ENCODE measurements around the gene EN1. TPM values are rescaled to one million over a fixed set of nuclear protein-coding genes. Genes with fewer than 3 reads are reported as not detected.
A peak's percentile ranks its signal among the peaks of the same experiment; 100 is the strongest.

Gene EN1
- total RNA-seq, 2 donors from 2014 or later, result not detected

DNA sequence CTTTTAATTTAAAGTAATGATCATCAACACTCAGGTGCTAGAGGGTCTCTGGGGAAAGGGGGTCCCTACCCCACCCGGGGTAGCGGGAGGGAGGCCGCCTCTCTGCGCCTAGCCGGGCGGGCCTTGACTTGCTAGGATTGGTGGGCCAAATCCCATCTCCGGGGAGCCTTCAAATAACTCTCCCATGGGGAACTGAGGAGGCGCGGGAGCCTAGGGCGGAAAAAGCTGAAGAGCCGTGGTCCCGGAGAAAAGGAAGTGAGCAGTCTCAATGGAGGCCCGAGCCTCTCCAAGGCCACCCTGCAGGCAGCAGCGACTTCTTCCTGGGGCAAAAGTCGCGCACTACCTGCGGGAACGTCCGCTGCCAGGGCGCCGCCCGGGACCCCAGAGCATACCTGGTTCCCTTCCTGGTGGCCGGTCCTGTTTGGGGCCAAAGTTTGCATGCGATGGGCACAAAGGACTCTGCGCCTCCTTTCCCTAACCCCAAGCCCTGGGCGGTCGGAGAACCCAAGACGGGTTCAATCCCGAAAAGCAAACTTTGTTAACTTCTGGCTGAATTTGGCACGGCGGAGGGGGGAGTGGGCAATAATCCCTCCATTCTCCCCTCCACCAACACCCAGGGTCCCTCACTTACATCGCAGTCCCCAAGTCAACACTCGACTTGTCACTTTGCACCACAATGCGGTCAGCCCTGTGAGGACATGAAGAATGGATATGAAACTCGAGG is 13.6 kb downstream of the EN1 start:
- Mint-ChIP-seq H3K4me1 (peaks cover 5% of the 10 kb centered on the region), H3K4me3 (peak overlapping the region; percentile 75), H3K36me3 (ENCODE audit: low read depth) (no peaks in the 10 kb centered on the region), H3K27me3 (peaks cover 89% of the 10 kb centered on the region), H3K27ac (no peak overlapping the region)
- H3K9me3 ChIP-seq (ENCODE audit: control insufficient read depth, low read length, poor library complexity, severe bottlenecking), result no peaks in the 10 kb centered on the region
- ATAC-seq (no peak), DNase-seq (no peak)

DNA sequence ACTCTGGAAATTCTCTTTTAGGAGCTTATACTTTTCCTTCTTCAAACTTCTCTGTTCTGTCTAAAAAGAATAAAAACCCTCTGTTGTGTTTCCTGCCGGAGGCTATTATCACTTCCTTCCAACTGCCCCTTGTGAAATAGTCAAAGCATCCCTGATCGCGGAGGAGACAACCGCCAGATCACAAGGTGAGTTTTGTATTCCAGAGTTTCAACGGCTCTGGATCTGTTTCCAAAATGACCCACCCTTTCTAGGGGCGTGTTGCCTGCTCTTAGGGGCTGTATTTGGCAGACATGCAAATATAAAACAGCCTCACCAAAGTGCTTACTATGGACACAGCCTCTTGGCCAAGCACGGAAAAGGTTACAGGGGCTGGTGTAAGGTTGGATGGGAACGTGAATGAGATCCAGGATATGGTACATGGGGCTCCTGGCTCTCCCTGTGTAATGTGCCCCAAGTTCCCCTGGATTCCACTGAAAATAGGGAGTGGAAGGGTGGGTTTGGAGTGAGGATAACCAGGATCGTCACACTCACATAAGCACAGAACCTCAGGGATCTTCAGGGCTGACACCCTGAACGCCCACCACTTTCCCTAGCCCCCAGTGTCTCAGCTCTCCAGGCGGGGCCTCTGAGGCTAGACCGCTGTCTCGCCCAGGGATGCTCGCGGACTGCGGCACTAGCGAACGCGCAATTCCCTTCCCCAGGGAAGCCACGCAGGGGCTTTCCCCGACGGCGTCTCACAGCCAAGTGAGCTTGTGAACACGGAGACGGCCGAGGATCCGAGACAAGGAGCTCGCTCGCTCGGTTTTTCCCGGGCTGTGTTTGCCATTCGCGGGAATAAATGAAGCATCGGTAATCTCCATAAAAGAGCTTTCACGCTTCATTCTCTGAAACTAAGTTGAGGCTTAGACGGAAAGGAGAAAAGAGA is 14.4 kb downstream of the EN1 start:
- Mint-ChIP-seq H3K27ac (no peak overlapping the region), H3K27me3 (peaks cover 89% of the 10 kb centered on the region), H3K4me3 (peak overlapping the region; percentile 71), H3K36me3 (ENCODE audit: low read depth) (no peaks in the 10 kb centered on the region), H3K4me1 (peaks cover 9% of the 10 kb centered on the region)
- no peaks in the 10 kb centered on the region for H3K9me3 ChIP-seq (ENCODE audit: control insufficient read depth, low read length, poor library complexity, severe bottlenecking)
- DNase-seq (no peak), ATAC-seq (no peak)

DNA sequence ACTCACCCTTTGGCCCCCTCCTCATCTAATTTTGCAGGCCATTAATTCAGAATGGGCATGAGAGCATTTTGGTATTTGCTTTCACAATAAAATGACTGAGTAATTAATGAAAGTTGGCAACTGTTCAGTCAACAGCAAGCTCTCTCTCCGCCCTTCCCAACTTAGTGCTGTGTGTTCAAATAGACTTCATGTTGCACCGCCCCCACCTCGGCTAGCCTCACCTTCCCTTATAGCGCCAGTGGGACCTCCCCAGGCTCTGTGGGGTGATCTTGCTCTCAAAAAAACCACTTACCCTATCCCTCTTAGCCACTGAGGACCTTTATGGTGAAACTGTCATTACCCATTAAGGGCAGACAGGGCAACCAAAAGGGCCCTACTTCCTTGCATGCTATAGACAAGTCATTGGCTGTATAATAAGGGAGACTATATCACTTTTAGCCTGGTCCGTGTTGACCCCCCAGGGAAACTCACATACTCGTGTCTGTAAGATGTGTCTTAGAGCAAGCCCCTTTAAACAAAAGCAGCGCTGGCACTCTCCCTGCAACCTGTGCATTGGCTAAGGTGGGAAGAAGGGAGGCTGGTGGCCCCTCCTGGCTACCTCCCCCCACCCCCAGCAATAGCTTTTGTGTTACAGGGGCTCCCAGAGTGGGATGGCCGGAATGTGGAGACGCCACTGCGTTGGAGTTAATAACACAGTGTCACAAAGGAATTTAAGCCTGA is 15.2 kb downstream of the EN1 start:
- ATAC-seq, result no peak

DNA sequence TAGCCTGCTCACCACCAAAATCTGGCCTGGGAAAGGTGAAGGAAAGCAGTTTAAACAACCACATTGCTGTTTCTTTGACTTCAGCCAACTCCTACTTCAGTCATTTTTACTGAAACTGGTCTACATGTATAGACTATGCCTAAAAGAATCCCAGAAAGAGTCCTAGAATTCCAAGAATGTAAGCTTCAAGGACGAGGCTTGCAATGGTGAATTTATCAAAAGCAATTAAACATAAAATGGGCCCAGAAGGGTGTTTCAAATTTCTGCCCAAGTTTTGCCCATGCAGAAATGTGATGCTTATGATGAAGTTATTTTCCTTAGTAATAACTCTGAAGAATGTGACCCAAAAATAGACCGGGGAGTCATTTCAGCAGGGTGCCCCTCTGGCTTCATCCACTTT is 16.6 kb downstream of the EN1 start:
- Mint-ChIP-seq H3K27me3 (peaks cover 77% of the 10 kb centered on the region), H3K4me3 (no peak overlapping the region), H3K36me3 (ENCODE audit: low read depth) (no peaks in the 10 kb centered on the region), H3K4me1 (peaks cover 6% of the 10 kb centered on the region), H3K27ac (no peak overlapping the region)
- no peaks in the 10 kb centered on the region for H3K9me3 ChIP-seq (ENCODE audit: control insufficient read depth, low read length, poor library complexity, severe bottlenecking)
- DNase-seq (no peak), ATAC-seq (no peak)

More for the DNA sequence above, 15.2 kb downstream of the EN1 start:
- Mint-ChIP-seq H3K27me3 (peaks cover 82% of the 10 kb centered on the region), H3K4me3 (no peak overlapping the region), H3K27ac (no peak overlapping the region), H3K36me3 (ENCODE audit: low read depth) (no peaks in the 10 kb centered on the region), H3K4me1 (peaks cover 9% of the 10 kb centered on the region)
- DNase-seq, result no peak
- no peaks in the 10 kb centered on the region for H3K9me3 ChIP-seq (ENCODE audit: control insufficient read depth, low read length, poor library complexity, severe bottlenecking)

DNA sequence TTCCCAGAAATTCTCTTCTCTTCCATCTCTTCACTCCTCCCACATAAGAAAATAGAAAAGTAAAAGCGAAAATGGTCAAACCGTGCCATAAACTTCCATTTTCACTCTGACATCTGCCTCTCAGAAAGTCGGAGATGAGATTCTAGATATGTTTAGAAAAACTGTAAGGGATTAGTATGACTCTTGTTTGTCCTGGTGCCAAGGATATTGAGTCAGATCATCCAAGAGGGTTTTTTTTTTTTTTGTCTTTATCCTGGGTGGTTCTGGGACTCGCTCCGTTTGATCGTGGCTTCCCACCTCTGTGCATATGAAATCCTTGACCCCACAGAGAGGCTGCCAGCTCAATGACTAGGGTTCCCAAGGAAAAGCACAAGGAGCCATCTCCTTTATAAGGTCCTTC is 17.3 kb downstream of the EN1 start:
- peaks cover 6% of the 10 kb centered on the region for H3K4me1 Mint-ChIP-seq
- DNase-seq, result no peak
- no peak overlapping the region for H3K4me3 Mint-ChIP-seq
- no peak overlapping the region for H3K27ac Mint-ChIP-seq
- peaks cover 82% of the 10 kb centered on the region for H3K27me3 Mint-ChIP-seq
- H3K36me3 Mint-ChIP-seq (ENCODE audit: low read depth), result no peaks in the 10 kb centered on the region
- no peak for ATAC-seq
- no peaks in the 10 kb centered on the region for H3K9me3 ChIP-seq (ENCODE audit: control insufficient read depth, low read length, poor library complexity, severe bottlenecking)

DNA sequence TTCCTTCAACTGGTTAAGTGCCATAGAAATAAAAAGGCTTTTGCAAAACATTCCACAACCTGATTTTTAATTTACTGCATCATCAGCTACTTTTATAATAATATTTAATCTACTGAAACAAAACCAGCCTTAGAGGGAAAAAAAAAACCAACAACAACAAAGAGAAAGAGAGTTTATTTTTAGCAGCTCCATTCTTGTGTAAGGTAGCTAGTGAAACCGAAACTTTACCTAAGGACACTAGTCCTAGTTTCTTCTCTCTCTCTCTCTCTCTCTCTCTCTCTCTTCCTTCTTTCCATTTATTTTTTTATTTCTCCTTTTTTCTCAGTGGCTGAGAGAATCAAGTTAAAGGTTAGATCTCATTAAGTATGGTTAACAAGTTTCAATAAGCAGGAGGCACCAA is 21.4 kb downstream of the EN1 start:
- no peak overlapping the region for H3K27ac Mint-ChIP-seq
- H3K36me3 Mint-ChIP-seq (ENCODE audit: low read depth), result no peaks in the 10 kb centered on the region
- no peak for DNase-seq
- peaks cover 6% of the 10 kb centered on the region for H3K4me1 Mint-ChIP-seq
- ATAC-seq, result no peak
- peaks cover 72% of the 10 kb centered on the region for H3K27me3 Mint-ChIP-seq
- no peaks in the 10 kb centered on the region for H3K9me3 ChIP-seq (ENCODE audit: control insufficient read depth, low read length, poor library complexity, severe bottlenecking)
- no peak overlapping the region for H3K4me3 Mint-ChIP-seq

DNA sequence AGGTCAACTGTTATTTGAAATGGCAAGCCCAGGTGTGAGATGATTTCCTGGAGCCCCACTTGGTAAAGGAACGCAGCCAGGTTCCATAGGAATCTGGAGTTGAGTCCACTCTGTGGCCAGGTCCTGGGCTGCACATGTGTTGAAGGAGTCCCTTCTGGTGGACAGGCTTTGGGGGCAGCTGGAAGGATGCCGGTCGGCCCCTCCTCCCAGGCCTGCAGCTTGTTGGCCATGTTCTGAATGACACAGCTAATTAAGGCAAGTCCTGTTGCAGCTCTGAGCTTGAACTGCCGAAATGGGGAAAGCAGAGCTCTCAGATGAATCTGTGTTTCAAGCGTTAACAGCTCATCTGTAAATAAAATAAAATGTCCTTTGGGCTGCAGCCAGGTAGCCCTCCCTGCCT is 23.8 kb downstream of the EN1 start:
- Mint-ChIP-seq H3K27ac (no peak overlapping the region), H3K36me3 (ENCODE audit: low read depth) (no peaks in the 10 kb centered on the region), H3K27me3 (peaks cover 72% of the 10 kb centered on the region), H3K4me3 (no peak overlapping the region), H3K4me1 (peaks cover 6% of the 10 kb centered on the region)
- ATAC-seq, result no peak
- H3K9me3 ChIP-seq (ENCODE audit: control insufficient read depth, low read length, poor library complexity, severe bottlenecking), result no peaks in the 10 kb centered on the region
- no peak for DNase-seq

DNA sequence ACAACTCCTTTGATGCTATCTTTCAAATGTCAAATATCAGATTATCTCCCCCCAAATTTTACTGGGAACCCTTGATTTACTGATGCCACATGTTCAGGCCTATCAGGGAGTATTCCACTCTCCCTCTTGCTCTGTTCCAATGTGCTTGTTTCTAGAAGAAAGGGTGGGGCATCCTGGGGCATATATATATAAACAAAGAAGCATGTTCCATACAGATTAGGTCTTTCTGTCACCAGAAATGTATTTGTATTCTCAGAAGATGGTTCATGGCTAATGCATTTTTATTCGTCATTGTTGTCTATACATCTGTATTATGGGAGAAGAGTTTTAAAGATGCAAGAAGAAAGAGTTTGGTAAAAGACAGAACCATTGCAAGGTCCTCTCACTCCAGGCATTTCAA is 24.9 kb downstream of the EN1 start:
- H3K36me3 Mint-ChIP-seq (ENCODE audit: low read depth), result no peaks in the 10 kb centered on the region
- peaks cover 2% of the 10 kb centered on the region for H3K4me1 Mint-ChIP-seq
- H3K27me3 Mint-ChIP-seq, result peaks cover 76% of the 10 kb centered on the region
- no peaks in the 10 kb centered on the region for H3K9me3 ChIP-seq (ENCODE audit: control insufficient read depth, low read length, poor library complexity, severe bottlenecking)
- H3K4me3 Mint-ChIP-seq, result no peak overlapping the region
- DNase-seq (no peak), ATAC-seq (no peak)
- no peak overlapping the region for H3K27ac Mint-ChIP-seq

DNA sequence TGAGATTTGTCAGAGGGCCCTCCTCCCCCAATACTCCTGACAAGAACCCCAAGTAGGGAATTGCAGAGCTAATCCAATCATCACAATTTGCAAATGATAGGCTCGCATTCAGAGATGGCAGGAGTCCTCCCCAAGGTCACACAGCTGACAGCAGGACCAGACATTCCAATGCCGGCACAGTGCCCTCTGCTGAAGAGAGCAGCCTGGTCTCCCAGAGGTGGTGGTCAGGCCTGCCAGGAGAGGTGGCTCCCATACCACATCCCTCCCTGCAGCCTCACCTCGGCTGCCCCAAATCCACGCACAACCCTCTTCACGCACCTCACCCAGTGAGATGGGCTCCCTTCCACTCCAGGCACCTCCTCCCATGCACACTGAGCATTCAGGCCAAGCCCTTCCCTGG is 25.4 kb downstream of the EN1 start:
- no peak for DNase-seq
- Mint-ChIP-seq H3K4me1 (peaks cover 2% of the 10 kb centered on the region), H3K27me3 (peaks cover 81% of the 10 kb centered on the region), H3K4me3 (no peak overlapping the region), H3K27ac (no peak overlapping the region), H3K36me3 (ENCODE audit: low read depth) (peaks cover 2% of the 10 kb centered on the region)
- ATAC-seq, result no peak
- no peaks in the 10 kb centered on the region for H3K9me3 ChIP-seq (ENCODE audit: control insufficient read depth, low read length, poor library complexity, severe bottlenecking)

DNA sequence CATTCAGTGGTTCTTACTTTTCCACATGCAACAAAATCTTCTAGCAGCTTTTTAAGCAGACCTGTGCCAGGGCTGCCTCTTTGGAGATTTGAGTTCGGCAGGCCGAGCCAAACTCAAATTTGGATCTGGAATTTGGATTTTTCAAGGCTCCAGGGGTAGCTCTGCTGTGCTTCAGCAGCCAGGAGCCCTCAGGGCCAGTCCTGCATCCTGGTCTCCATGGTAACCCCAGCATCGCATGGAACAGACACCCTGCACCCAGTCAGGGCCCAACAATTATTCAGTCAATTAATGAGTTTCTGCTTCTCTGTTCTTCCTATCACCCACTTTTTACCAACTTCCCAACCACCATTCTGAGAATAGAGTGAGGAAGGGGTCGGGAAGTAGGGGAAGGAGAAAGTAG is 30.0 kb downstream of the EN1 start:
- Mint-ChIP-seq H3K4me1 (no peaks in the 10 kb centered on the region), H3K27me3 (peaks cover 95% of the 10 kb centered on the region), H3K4me3 (no peak overlapping the region), H3K27ac (no peak overlapping the region), H3K36me3 (ENCODE audit: low read depth) (peaks cover 4% of the 10 kb centered on the region)
- DNase-seq (no peak), ATAC-seq (no peak)
- H3K9me3 ChIP-seq (ENCODE audit: control insufficient read depth, low read length, poor library complexity, severe bottlenecking), result no peaks in the 10 kb centered on the region

DNA sequence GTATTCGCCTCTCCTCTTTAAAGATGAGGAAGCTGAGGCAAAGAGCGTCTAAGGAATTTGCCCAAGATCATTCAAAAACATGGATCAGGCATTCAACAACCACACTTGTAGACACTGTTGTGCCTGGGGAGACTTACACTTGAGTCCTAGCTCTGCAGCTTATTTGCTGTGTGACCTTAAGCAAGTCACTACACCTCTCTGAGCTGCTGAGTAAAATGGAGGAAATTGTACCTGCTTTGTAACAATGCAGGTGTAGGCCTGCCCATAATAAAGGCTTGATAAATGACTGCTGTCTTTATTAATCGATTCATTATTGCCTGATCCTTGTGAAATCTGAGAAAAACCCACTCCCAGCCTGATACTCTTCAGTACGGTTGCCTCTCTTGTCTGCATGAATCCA is 30.8 kb downstream of the EN1 start:
- Mint-ChIP-seq H3K27me3 (peaks cover 95% of the 10 kb centered on the region), H3K4me1 (no peaks in the 10 kb centered on the region), H3K36me3 (ENCODE audit: low read depth) (peaks cover 4% of the 10 kb centered on the region), H3K4me3 (no peak overlapping the region), H3K27ac (no peak overlapping the region)
- ATAC-seq (no peak), DNase-seq (no peak)
- H3K9me3 ChIP-seq (ENCODE audit: control insufficient read depth, low read length, poor library complexity, severe bottlenecking), result no peaks in the 10 kb centered on the region

DNA sequence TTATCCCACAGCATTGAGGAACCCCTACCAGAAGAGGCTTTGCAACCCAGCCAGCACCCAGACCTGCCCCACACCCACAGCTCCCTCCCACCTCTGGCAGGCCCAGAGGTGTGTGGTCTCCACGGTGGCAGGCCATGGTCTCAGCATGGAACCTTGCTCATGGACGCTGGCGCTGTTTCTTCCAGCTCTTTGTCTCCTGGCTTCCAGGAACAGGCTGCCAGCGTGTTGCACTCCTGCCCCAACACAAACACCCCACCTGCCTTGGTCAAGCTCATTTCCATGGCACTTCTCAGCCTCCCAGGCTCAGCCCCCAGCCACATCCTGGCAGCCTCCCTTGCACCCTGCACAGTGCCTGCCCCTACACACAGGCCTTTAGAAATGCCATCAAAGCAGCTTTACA is 31.7 kb downstream of the EN1 start:
- DNase-seq (no peak), ATAC-seq (no peak)
- H3K9me3 ChIP-seq (ENCODE audit: control insufficient read depth, low read length, poor library complexity, severe bottlenecking), result no peaks in the 10 kb centered on the region
- Mint-ChIP-seq H3K27me3 (peaks cover 93% of the 10 kb centered on the region), H3K4me1 (no peaks in the 10 kb centered on the region), H3K36me3 (ENCODE audit: low read depth) (peaks cover 4% of the 10 kb centered on the region), H3K27ac (no peak overlapping the region), H3K4me3 (no peak overlapping the region)

DNA sequence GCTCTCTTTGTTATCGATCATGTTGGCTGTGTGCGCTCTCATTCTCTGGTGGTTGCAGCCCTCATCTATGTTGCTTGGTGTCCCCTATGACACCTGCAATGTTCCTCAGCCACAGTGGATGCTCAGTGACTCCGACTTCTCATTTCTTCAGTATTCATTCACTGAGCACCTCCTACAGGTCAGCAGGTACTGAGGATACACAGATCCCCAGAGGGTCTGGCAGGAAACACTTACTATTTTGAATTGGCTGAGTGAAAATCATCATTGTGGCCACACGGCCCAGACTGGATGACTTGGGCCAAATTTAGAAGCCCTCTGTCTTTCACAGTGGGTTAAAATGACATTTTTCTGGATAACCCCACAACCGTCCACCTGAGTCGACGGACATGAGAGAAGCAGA is 32.1 kb downstream of the EN1 start:
- Mint-ChIP-seq H3K27me3 (peaks cover 93% of the 10 kb centered on the region), H3K4me3 (no peak overlapping the region), H3K4me1 (no peaks in the 10 kb centered on the region), H3K27ac (no peak overlapping the region), H3K36me3 (ENCODE audit: low read depth) (peaks cover 4% of the 10 kb centered on the region)
- no peak for DNase-seq
- ATAC-seq, result no peak
- no peaks in the 10 kb centered on the region for H3K9me3 ChIP-seq (ENCODE audit: control insufficient read depth, low read length, poor library complexity, severe bottlenecking)
